Spleen (tissue), 7 donors: ENCODE results near the gene CCDC117.

Experiments
- CTCF ChIP-seq, 11 experiments: fragments of 200-600 bp in 7 of 11; fragments of 450-650 bp in 4 of 11; sonication (generic) in 4 of 11; IDR thresholded peaks in 8 of 11; conservative IDR thresholded peaks in 3 of 11; 1 replicate in 7 of 11; 2 replicates in 4 of 11; pipeline versions ENCODE4 v1.4.0 to v1.8.0; 2016 to 2021; ENCODE audit warnings: antibody characterized with exemption in 11 of 11, inconsistent platforms in 4 of 11, mild to moderate bottlenecking in 1 of 11
- POLR2A ChIP-seq, 3 donors: fragments of 450-650 bp; IDR thresholded peaks; one replicate each; pipeline ENCODE4 v1.5.1; 2017; ENCODE audit warnings: antibody characterized with exemption in 3 of 3, mild to moderate bottlenecking in 1 of 3
- donor health status: DM: no; HTN: no; CAD: no; lungs with moderate emphysema.
- donor health status: DM: no; HTN: no; CAD: no.
- donor health status: DM: no; HTN: no; CAD: no.

GRCh38 chr22:28835630-28836189 is 63.2 kb downstream of the CCDC117 start:
- TF ChIP-seq CTCF (IDR thresholded peaks at IDR 0.05 in 8 of 11, conservative IDR thresholded peaks at IDR 0.05 in 3 of 11) (no peak), POLR2A (IDR thresholded peaks at IDR 0.05) (no peak)
